Posterior cingulate gyrus (tissue), 11 donors: ENCODE results near the gene OCLN.
A peak's percentile ranks its signal among the peaks of the same experiment; 100 is the strongest.
"Not testable (repeated sequence)": the region's sequence is repeated elsewhere in the genome, so short reads cannot be mapped to it uniquely, and the experiment has no call there.

ENCODE experiments used
- DNase-seq, 10 donors: peaks; one replicate each; pipeline versions ENCODE4 v3.0.0 to v3.0.0-alpha.2; 2020 to 2021; ENCODE audit warnings: mixed read lengths in 3 of 10
- intact Hi-C: fragments of 100-400 bp; cut with DNase I; formaldehyde crosslinking; loops from one replicate; pipeline ENCODE4 v1.15.1; 2023

The OCLN gene

DNA sequence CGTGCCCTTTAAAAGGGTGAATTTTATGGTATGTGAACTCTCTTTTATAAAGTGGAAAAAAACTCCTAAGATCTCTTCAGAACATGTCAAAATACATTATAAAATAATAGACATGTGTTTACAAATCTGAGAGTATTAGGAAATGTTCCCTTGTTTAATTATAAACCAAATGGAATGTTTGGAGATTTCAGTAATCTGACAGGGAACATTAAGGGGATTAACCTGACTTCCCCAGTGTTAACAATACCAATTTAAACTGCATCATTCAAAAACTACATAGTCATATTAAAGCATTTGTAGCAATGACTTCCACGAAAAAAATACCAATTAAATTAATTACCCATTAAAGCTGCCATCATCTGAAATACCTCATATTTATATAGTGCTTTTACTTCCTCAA lies 1.6 kb upstream of the OCLN start:
- no peak for DNase-seq
- intact Hi-C loops: no loop called here

DNA sequence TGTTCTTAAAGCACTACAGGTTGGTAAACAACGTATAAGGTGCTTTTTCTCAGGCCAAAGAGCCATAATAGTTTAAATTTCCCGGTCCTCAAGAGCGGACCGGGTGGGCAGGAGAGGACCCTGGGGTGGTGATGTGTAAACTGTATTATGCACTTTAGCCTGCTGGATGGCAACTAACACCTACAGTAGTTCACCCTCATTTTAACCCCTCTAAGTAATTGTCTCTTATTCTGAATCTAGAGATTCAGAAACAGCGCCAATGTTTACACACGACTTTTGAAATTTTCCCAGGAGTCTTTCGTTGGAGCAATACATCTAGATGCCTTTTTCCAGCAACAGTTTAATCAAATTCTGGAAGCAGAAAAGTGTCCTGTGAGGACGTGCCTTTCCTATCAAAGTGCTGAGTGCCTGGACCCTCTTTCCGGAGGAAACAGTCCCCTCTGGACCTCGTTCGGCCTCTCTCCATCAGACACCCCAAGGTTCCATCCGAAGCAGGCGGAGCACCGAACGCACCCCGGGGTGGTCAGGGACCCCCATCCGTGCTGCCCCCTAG lies 676 bp upstream of the OCLN start:
- intact Hi-C loops: no loop called here
- peak in 1 of 10 donors; percentile 52 for DNase-seq

GRCh38 chr5:69492923-69493395 lies 369 bp downstream of the OCLN start:
- intact Hi-C loops: no loop called here
- peak in 2 of 10 donors; percentile 67 for DNase-seq

DNA sequence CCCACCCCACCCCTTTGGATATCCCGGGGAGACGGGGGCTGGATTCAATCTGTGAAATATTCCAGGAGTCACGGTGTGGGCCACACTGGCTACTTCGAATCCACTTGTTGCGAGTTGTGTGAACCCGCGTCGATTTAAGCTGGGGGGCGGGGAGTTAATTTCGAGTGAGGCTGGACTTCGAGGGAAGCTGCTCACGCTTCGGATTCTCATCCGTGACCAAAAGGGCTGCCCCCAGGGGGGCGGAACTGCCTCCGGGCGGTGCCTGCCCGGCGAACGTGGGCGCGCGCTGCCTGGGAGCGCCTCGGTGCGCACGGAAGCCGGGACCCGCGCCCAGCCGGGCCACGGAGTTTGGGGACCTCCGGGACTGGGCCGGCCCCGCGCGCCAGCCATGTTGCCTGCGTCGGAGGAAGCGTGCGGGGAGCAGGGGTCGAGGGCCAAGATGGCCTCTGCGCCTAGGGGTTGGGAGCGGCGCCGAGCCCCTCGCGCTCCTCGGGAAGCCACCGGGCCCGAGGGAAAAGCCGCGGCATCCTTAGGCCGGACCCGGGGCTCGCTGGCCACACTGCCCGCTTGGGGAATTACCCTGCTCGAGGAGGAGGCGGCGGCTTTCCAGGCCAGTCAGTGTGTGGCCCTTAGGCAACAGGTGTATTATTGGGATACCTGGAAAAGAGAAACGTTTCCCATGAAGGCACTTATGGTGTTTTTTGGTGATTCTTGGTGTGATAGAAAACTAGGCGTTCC lies 975 bp downstream of the OCLN start:
- DNase-seq: peak in 1 of 10 donors; percentile 61
- intact Hi-C loops: no loop called here

GRCh38 chr5:69494452-69494851 lies 1.9 kb downstream of the OCLN start:
- DNase-seq: no peak
- intact Hi-C loops: no loop called here

DNA sequence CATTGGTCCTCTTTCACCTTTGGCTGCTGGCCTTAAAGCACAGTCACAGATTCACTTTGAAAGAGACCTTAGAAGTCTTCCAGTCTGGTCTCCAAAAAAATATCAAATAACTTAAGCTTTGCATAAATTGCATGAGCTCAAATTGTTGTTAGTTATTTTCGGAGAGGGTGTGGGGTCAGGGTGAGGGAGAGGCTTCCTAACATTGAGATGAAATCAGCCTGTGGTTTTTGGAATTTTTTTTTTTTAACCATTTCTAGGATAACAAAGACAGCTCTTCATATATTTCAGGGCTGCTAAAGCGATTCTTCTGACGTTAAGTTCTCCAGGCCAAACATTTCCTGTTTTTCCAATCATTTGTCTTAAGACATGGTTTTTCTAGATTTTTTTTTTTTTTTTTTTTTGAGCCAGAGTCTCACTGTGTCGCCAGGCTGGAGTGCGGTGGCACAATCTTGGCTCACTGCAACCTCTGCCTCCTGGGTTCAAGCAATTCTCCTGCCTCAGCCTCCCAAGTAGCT lies 4.5 kb downstream of the OCLN start:
- no peak for DNase-seq
- intact Hi-C loops: no loop called here

DNA sequence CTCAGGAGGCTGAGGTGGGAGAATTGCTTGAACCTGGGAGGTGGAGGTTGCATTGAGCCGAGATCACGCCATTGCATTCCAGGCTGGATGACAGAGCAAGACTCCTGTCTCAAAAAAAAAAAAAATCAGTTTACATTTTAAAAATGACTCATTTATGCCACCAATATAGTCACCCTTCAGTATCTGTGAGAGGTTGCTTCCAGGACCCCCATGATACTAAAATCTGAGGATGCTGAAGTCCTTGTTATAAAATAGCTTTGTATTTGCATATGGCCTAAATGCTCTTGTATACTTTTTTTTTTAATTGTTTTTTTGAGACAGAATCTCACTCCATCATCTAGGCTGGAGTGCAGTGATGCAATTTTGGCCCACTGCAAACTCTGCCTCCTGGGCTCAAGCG lies 5.8 kb downstream of the OCLN start:
- intact Hi-C loops: no loop called here
- no peak for DNase-seq

GRCh38 chr5:69502367-69502766 lies 9.8 kb downstream of the OCLN start:
- intact Hi-C loops: no loop called here
- DNase-seq: no peak

DNA sequence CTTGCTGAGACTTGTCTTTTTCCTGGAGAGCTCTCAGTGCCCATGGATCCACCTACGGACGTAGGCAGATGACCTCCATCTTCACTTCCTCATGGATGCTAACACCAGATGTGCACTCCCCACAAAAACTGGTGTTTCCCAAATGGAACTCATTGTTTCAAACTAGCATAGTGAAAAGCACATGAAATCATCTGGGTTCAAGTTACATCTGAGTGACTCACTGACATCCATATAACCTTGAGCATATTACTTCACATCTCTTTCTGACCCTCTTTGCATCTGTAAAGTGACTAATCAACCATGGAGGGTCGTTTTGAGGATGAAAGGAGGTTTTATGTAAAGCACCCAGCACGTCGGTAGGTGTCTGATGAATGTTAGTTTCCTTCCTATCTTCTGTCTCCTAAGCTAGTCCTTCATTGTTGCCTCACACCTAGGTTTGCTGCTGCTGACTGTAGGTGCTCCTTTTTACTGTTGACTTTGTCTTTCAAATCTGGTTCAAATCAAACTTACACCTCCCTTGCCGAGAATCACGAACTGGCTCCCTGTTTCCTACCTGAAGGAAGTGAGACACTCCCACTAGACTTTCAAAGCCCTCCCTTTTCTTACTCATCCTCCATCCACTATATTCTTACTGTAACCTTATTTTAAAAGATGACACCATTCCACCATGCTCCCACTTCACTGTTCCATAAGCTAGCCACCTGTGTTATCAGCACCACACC lies 10.3 kb downstream of the OCLN start:
- intact Hi-C loops: no loop called here
- no peak for DNase-seq

- intact Hi-C loops: no loop called here
- DNase-seq: no peak
These were observed 11.4 kb downstream of the OCLN start for GRCh38 chr5:69504036-69504435.

GRCh38 chr5:69505306-69505705 lies 12.7 kb downstream of the OCLN start:
- intact Hi-C loops: no loop called here
- DNase-seq: no peak

DNA sequence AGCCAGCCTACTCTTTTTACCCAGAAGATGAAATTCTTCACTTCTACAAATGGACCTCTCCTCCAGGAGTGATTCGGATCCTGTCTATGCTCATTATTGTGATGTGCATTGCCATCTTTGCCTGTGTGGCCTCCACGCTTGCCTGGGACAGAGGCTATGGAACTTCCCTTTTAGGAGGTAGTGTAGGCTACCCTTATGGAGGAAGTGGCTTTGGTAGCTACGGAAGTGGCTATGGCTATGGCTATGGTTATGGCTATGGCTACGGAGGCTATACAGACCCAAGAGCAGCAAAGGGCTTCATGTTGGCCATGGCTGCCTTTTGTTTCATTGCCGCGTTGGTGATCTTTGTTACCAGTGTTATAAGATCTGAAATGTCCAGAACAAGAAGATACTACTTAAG lies 16.6 kb downstream of the OCLN start:
- DNase-seq: no peak
- intact Hi-C loops: no loop called here

DNA sequence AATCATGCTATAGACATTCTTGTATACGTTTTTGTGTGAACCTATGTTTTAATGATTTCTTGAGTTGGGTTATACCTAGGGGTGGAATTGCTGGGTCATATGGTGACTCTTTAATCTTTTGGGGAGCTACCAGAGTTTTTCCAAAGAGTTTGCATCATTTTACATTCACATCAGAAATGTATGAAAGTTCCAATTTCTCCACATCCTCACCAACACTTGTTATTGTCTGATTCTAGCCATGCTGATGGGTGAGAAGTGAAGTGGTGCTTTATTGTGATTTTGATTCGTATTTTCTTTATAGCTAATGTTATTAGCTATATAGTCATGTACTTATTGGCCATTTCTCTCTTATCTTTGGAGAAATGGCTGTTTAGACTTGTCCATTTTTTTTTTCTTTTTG lies 18.1 kb downstream of the OCLN start:
- DNase-seq: no peak
- intact Hi-C loops: no loop called here

GRCh38 chr5:69512740-69513260 lies 20.2 kb downstream of the OCLN start:
- intact Hi-C loops: no loop called here
- DNase-seq: no peak

- peak in 1 of 10 donors; percentile 78 for DNase-seq
- intact Hi-C loops: not testable (repeated sequence)
These were observed 23.0 kb downstream of the OCLN start for GRCh38 chr5:69515570-69515969.

DNA sequence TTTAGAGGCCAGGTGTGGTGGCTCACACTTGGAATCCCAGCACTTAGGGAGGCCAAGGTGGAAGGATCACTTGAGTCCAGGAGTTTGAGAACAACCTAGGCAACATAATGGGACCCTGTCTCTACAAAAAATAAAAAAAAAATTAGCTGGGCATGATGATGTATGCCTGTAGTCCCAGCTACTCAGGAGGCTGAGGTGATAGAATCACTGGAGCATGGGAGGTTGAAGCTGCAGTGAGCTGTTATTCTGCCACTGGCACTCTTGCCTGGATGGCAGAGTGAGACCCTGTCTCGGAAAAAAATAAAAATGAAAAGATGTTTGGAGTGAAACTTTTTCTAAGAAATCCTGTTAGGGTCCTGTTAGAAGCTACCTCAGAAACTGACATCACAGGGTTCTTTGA lies 24.2 kb downstream of the OCLN start:
- DNase-seq: no peak
- intact Hi-C loops: no loop called here

DNA sequence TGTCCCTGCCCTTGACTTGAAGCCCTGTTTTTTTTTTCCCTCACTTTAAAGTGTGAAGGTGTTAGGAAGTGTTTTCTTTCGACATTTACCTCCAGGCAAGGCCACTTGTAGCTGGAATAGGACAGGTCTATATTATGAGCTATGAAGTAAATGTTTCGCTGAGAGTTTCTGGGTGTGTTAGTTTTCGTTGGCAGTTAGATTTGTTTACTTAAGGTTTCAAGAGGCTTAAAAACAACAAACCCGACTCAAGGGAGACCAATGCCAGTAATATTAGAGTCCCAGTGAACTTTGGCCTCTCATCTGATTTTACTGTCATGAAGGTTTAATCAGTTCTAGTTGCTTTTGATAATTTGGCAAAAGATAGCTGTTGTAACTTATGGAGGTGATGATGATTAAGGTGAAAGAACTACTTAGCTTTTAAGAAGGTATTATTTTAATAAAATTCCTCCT lies 25.2 kb downstream of the OCLN start:
- DNase-seq: no peak
- intact Hi-C loops: no loop called here

GRCh38 chr5:69519285-69519684 lies 26.7 kb downstream of the OCLN start:
- intact Hi-C loops: no loop called here
- DNase-seq: no peak

DNA sequence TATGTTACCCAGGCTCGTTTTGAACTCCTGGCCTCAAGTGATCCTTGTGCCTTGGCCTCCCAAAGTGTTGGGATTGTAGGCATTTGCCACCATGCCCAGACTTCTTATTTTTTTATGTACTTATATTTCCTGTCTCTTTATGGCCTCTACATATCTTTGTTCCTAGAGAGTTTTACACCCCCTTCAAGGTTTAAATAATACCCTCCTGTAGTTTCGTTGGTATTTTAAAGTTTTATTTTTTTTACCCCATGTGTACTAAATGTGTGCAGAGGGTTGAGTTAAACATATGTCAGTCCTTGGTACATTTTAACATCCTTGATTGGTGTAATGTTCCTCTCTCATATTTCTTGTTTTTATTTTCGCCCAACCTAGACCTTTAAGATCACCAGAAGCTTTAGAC lies 29.4 kb downstream of the OCLN start:
- DNase-seq: no peak
- intact Hi-C loops: no loop called here

- intact Hi-C loops: no loop called here
- DNase-seq: no peak
These were observed 32.9 kb downstream of the OCLN start for GRCh38 chr5:69525490-69525889.

DNA sequence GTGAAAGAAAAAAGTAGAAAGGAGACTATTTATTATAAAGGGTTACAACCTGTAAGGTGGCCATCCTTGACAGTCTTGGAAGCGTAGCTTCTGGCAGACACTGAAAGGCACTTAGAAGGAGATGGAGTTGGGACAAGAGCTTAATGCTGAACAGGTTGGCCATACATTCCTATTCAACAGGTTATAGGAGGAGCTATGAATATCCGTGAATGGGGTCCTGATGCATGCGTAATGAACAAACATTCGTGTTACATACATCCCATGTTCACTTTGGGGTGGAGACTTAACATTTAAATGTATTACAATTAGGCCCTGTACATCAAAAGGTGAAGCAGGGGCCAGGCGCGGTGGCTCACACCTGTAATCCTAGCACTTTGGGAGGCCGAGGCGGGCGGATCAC lies 34.1 kb downstream of the OCLN start:
- intact Hi-C loops: no loop called here
- DNase-seq: no peak
